ENCODE data around the gene CENPT. TPM values are rescaled to one million over a fixed set of nuclear protein-coding genes. Genes with fewer than 3 reads are reported as not detected.
A peak's percentile ranks its signal among the peaks of the same experiment; 100 is the strongest.

The CENPT gene
- total and polyA plus RNA-seq, 2 of the 13 experiments (the other 11 are each of a cell fraction or from before 2014, with no cell fraction given), result 40.9 to 43.3 TPM

DNA sequence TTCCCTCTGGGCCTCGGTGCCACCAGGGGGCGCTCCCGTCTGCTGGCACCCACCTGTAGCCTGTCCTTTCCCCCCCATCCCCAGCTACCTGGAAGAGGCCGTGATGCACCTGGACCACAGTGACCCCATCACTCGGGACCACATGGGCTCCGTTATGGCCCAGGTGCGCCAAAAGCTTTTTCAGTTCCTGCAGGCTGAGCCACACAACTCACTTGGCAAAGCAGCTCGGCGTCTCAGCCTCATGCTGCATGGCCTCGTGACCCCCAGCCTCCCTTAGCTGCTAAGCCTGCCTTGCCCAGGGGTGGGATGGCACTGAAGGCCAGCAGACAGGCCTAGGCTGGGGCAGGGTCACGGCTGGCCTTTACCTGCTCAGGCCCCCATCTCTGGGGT, 36.4 kb upstream of the CENPT start (continued):
- TF ChIP-seq PATZ1 (CRISPR knock-in tag; IDR thresholded peaks at IDR 0.05), result peak; percentile 58; the same call in 1 of the 2 replicates
- TF ChIP-seq BORCS8-MEF2B (CRISPR knock-in tag; IDR thresholded peaks at IDR 0.05), result peak; percentile 74; the same call in 1 of the 2 replicates
- TF ChIP-seq, protein P1, sequence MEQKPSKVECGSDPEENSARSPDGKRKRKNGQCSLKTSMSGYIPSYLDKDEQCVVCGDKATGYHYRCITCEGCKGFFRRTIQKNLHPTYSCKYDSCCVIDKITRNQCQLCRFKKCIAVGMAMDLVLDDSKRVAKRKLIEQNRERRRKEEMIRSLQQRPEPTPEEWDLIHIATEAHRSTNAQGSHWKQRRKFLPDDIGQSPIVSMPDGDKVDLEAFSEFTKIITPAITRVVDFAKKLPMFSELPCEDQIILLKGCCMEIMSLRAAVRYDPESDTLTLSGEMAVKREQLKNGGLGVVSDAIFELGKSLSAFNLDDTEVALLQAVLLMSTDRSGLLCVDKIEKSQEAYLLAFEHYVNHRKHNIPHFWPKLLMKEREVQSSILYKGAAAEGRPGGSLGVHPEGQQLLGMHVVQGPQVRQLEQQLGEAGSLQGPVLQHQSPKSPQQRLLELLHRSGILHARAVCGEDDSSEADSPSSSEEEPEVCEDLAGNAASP (CRISPR knock-in tag; IDR thresholded peaks at IDR 0.05; ENCODE audit: borderline replicate concordance), result 0 out of 2 replicates have a peak, but pooled peaks have one; percentile 14
- peak; percentile 72; the same call in 1 of the 2 replicates for TF ChIP-seq ZNF619 (CRISPR knock-in tag; IDR thresholded peaks at IDR 0.05)
- peak; percentile 55; the same call in 1 of the 2 replicates for TF ChIP-seq MTA1 (CRISPR knock-in tag; IDR thresholded peaks at IDR 0.05; ENCODE audit: borderline replicate concordance)
- TF ChIP-seq ZBTB26 (CRISPR knock-in tag; IDR thresholded peaks at IDR 0.05; ENCODE audit: borderline replicate concordance), result 0 out of 2 replicates have a peak, but pooled peaks have one; percentile 39
- no peak for TF ChIP-seq ZNF782 (CRISPR knock-in tag; IDR thresholded peaks at IDR 0.05; ENCODE audit: borderline replicate concordance)
- no peak for TF ChIP-seq POLR2A (IDR thresholded peaks at IDR 0.05; ENCODE audit: insufficient read depth in 1 of 2, low read depth in 2 of 2, low read length in 2 of 2)
- peak; percentile 81; the same call in 1 of the 2 replicates for TF ChIP-seq CBX5 (CRISPR knock-in tag; IDR thresholded peaks at IDR 0.05; ENCODE audit: borderline replicate concordance)
- TF ChIP-seq ATF6 (CRISPR knock-in tag; conservative IDR thresholded peaks at IDR 0.05), result no peak
- no peak; the same call in 1 of the 2 replicates for TF ChIP-seq MXD3 (CRISPR knock-in tag; IDR thresholded peaks at IDR 0.05)
- TF ChIP-seq KDM5B (CRISPR knock-in tag; IDR thresholded peaks at IDR 0.05; ENCODE audit: borderline replicate concordance), result peak; percentile 44; the same call in 1 of the 2 replicates
- no peak for TF ChIP-seq ZNF20 (CRISPR knock-in tag; IDR thresholded peaks at IDR 0.05)
- TF ChIP-seq BCL6 (CRISPR knock-in tag; IDR thresholded peaks at IDR 0.05), result peak; percentile 30; the same call in 1 of the 2 replicates
- 0 out of 2 replicates have a peak, but pooled peaks have one; percentile 77 for TF ChIP-seq RELA (CRISPR knock-in tag; IDR thresholded peaks at IDR 0.05)
- no peak for TF ChIP-seq MIXL1 (CRISPR knock-in tag; IDR thresholded peaks at IDR 0.05)
- TF ChIP-seq HNRNPL (IDR thresholded peaks at IDR 0.05; ENCODE audit: low read depth, low read length), result peak; percentile 2; the same call in 1 of the 2 replicates
- TF ChIP-seq HBP1 (CRISPR knock-in tag; IDR thresholded peaks at IDR 0.05; ENCODE audit: low read depth), result no peak
- no peak for TF ChIP-seq HES4 (CRISPR knock-in tag; IDR thresholded peaks at IDR 0.05; ENCODE audit: borderline replicate concordance)
- TF ChIP-seq PTBP1 (IDR thresholded peaks at IDR 0.05; ENCODE audit: low read depth, low read length, poor library complexity, severe bottlenecking), result no peak
